GM19043 (cell line): ENCODE measurements around the gene PIP5K1C.

Experiments used
- ATAC-seq: cut with Tn5 transposase; IDR thresholded peaks from one replicate; pipeline ENCODE4 v1.9.1; 2021; ENCODE audit warnings: low read depth; ENCODE audit not compliant: unreplicated experiment

PIP5K1C gene

DNA sequence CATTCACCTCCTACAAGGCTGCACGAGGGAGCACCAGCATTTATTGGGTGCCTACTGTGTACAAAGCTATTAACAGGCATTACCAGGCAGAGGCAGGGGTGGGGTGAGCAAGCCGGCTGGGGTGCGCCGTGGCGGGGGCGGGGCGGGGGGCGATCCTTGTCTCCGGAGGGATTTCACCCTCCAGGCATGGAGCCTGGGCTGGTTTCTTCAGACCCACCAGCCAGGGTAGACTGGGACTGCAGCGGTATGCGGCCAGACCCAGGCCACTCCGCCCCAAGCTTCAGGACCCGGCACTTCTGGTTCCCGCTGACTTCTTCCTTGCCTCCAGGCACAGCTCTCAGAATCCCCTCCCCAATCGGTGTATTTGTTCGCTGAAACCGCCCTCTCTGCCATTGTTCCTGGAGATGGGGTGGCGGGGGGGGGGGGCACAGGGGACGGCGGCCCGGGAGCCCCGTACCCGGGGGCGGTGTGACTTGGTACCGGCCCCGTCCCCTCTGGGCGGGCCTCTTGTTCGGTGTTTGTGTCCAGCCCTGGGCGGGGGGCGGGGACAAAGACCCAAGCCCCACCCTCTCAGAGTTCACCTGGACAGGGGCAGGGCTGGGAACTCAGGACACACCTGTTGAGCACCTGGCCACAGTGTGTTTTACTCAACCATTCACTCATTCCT lies 22.3 kb upstream of the PIP5K1C start:
- ATAC-seq, result no peak

DNA sequence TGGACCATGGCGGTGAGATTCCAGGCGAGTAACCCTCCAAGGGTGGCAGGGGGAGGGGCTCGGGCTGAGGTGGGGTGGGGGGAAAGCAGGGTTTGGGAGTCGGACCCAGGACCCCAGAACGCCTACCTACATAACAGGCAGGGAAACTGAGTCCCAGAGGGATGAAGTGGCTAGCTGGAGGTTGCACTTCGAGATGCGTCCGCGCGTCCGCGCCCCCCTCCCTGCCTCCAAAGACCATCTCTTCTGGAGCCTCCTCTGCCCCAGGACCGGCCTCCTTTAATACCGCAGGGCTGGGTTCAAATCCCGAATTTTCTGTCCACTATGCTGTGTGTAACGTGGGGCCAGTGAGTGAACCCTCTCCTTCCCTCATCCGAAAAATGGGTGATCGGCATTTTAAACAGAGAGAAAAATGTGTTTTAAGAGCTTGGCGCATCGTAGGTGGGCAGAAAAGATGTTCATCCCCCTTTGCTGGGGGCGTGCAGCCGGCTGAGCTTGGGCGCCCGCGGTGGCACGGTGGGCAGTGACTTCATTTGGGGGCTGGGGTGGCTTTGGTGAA lies 21.7 kb upstream of the PIP5K1C start:
- ATAC-seq, result no peak

DNA sequence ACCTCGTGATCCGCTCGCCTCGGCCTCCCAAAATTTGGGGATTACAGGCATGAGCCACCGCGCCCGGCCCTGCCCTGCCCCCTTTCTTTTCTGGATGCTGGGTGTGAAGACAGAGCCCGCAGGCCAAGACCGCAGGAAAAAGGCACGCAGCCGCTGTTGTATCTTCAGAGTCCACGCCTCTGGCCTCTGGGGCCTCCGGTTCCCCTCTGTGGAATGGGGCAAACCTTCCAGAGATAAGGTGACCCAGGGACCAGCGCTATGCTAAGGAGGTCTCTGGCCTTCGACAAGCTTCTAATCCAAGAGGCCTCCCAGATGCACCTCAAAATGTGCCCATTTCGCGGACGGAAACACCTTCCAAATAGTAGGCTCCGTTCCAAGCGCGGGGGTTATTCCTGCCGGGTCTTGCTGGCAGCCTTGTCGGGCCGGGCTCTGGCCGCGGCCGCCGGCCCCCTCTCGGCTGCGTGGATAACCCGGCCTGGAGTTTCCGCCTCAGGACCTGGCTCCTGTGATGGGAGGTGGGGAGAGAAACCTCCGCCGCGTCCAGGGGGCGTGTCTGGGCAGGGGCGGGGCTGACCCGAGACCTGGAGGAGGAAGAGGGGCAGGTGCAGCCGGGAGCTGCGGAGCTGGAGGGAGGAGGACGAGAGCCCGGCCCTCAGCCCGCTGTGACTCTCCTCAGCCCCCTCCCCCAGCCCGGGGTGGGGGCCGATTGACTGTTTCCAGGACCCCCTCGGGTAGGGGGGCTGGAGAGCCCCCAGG lies 21.0 kb upstream of the PIP5K1C start:
- ATAC-seq, result no peak

DNA sequence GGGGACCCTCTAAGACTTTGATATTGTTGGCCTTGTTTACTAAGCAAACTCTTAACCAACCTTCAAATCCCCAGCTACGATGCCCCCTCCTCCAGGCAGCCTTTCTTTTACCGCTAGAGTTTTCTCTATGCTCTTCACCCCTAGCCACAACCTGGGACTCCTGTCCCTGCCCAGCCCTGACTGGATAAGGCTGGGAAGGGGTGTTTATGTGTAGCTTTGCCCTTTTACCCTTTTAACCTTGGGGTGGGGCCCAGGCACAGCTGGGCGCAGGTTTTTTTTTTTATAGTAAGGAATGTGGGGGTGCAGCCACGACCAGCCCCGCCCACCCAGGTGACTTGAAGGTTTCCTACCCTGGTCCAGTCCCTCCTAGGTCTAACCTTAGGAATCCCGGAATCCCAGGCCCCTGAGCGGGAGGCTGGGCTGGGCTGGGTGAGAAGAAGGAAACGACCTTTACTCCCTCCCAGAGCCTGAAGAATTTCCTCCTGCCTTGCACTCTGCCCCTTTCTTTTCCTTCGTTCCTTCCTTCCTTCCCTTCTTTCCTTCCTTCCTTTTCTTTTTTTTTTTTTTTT lies 20.2 kb upstream of the PIP5K1C start:
- ATAC-seq, result no peak

DNA sequence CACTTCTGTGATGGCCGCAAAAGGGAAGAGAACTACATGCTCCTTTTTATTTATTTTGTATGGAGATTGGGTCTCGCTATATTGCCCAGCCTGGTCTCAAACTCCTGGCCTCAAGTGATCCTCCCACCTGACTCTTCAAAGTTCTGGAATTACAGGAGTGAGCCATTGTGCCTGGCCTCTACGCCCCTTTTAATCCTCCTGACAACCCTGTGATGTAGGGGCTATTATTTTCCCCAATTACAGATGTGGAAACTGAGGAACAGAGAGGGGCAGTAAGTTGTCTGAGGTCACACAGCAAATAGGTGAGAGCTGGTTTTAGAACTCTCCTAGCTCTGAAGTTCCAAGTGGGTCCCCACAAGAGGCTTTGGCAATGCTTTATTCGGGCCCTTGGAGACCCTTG lies 19.6 kb upstream of the PIP5K1C start:
- ATAC-seq, result no peak

DNA sequence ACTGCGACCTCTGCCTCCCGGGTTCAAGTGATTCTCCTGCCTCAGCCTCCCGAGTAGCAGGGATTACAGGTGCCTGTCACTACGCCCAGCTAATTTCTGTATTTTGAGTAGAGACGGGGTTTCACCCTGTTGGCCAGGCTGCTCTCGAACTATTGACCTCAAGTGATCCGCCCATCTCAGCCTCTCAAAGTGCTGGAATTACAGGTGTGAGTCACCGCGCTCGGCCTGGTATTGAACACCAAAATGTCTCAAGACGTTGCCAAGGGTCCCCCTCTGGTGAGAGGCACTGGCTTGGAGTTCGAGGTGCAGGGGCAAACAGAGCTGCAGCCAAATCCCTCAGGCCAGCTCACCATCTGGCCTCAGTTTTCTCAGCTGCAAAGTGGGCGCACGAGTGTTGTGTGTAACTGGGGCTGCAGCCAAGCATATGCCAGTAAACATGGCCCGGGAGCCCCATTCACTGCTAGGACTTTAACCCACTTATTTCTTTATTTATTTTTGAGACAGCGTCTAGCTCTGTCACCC lies 15.9 kb upstream of the PIP5K1C start:
- ATAC-seq, result no peak

DNA sequence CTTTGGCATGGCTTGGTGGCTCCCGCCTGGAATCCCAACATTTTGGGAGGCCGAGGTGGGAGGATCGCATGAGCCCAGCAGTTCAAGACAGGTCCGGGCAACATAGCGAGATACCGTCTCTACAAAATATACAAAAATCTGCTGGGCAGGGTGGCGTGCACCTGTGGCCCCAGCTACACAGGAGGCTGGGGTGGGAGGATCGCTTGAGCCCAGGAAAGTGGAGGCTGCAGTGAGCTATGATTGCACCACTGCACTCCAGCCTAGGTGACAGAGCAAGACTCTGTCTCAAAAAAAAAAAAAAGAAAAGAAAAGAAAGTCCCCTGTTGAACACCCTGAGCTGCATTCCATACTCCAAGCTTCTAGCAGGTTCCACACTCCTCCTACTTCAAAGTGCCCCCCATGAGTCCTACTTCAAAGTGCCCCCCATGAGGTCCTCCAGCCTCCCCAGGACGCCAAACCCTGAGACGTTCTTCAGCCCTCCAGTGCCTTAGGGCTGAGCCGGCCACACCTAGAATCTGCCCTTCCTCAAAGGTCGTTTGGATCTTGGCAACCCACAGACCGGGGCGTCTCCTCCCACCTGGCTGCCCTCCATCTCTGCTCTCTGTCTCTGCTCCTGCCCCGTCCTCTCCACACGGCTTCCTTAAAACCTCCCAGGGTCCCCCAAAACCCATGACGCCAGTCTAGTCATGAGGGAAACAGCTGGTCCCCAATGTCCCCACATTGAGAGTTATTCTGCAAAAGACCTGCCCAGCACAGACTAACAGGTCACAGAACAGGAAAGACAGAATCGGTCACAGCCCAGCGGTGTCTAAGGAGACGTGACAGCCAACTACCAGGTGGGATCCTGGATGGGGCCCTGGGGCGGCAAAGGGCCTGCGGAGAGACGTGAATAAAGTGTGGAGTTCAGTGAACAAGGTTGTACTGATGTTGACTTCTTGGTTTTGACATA lies 12.7 kb upstream of the PIP5K1C start:
- ATAC-seq, result no peak

DNA sequence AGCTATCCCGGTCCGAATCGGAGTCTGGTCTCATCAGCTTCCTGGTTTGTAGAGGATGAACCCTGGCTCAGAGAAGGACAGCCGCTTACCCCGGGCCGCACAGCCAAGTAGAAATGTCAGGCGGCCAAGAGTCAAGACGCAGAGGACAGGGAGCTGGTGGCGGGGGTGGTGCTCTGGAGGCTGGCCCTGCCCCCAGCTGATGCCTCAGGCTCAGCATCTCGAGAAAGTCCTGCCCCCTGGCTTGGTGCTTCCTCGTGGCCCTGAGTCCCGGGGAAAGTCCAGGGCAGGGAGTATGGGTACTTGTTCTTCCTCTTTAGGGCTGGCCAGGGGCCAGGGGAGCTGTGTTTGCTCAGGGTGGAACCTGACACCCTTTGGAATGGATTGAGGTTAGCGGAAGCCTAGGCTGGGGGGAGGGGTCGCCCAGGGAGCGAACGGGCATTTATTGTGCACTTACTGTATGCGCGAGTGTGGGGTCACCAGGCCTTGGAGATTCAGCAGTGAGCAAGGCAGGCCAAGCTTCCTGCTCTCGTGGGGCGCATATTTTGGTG lies 10.1 kb upstream of the PIP5K1C start:
- ATAC-seq, result no peak

DNA sequence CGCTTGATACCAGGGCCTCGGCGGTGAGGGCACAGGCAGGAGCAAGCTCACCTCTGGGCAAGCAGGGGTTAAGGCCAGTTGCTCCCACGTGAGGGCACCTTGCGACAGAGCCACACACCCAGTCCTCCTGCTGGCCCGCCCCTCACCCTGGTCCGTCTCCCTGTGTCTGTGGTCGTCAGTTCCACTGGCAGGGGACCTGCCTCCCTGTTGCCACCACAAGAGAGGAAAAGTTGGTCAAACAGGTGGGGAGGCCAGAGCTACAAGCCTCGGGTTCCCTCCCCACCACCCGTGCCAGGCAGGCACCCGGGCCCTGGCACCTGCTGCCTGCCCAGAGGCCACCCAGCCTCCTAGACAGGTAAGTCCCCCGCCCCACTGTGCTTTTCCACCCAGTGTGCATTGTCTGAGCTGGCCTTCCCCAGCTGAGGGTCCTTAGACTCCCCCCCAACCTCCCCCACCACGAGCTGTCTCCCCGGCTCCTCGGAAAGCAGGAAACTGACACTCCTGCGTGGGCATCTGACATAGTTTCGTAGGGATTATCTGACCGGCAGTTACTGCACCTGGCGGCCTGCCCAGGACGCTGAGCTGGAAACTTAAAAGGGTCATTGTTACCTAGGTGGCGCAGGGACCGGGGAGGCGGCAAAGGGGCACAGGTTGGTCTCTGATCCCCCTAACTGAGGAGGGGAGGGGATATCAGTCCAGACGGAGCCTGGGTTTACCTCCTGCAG lies 8.1 kb upstream of the PIP5K1C start, which contains the start of gene TJP3:
TSS of gene TJP3 (plus strand) at position 178 of the 725 bp plus-strand sequence. CDS start 20,049 bp downstream, outside the sequence.
- ATAC-seq, result no peak

DNA sequence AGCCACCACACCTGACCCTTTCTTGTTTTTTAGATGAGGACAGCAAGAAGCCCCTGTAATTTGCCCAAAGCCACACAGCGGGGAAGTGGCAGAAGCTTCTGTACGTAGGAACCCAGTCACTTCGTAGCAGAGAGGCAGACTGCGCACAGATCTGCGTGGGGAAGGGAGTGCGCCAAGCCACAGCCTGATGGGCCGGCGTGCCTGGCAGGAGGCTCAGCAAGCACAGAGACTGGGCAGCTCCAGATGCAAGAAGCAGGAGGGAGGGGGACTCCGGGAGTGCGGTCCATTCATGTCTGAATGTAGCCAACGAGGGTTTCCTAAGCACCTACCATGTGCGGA lies 7.6 kb upstream of the PIP5K1C start:
- ATAC-seq, result no peak

DNA sequence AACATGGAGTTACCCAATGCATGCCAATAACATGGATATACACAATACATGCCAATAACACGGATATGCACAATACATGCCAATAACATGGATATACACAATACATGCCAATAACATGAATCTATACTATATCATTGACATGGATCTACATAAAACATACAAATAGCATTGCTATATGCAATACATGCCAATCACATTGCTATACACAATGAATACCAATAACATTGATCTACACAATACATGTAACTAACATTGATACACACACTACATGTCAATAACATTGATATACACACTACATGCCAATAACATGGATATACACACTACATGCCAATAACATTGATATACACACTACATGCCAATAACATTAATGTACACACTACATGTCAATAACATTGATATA lies 932 bp upstream of the PIP5K1C start:
- no peak for ATAC-seq

DNA sequence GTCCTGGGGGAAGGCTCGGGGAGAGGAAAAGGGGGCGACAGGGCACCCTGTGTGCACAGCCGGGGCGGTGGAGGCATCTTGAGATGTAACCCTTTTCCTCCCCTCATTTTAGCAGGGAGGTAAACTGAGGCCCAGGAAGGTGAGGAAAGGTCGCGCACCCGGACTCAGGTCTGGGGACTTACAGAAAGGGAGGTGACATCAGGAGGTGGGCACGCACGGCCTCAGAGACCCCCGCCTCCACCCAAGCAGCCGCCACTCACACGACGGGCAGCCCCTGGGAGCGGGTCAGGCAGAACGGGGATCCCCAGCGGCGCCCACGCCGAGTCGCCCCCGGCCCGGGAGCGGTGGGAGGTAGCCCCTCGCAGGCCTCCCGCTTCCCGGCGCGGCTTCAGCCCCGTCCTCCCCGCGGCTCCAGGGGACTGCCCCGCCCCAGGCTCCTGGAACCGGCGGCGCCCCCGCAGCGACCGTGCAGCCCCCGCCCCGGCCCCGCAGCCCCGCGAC lies 477 bp downstream of the PIP5K1C start:
- no peak for ATAC-seq

DNA sequence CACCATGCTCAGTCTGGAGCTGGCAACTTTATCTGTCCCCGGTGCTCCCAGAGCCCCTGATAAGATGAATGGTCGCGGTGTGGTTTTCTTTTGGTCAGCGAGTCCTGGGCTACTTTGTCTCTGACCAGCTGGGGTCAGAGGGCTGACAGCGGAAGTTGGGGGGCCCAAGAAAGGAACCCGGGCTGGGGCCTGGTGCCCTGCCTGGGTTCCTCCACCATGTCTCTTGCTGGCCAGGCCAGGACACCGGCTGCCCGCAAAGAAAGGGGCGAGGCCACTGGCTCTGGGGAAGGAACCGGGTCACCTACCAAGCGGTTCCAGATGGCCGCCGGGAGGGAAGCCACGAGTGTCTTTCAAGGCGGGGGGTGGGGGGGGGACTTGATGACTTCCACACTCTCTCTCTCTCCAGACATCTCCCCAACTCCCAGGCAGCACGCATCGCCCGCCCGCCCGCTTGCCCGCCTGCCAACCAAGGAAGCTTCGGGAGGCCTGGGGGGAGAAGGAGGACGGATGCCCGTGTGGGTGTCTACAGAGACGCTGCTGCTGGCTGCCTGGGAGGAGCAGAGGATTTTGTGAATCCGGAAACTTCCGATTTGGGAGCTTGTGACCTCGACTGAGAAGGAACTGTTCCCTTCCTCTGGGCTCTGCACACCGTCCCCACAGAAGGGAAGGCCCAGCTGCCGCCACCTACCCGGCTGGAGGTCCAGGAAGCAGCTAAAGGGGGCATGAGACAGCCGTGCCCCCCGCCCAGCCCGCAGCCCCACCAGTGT lies 1.1 kb downstream of the PIP5K1C start:
- ATAC-seq, result no peak

DNA sequence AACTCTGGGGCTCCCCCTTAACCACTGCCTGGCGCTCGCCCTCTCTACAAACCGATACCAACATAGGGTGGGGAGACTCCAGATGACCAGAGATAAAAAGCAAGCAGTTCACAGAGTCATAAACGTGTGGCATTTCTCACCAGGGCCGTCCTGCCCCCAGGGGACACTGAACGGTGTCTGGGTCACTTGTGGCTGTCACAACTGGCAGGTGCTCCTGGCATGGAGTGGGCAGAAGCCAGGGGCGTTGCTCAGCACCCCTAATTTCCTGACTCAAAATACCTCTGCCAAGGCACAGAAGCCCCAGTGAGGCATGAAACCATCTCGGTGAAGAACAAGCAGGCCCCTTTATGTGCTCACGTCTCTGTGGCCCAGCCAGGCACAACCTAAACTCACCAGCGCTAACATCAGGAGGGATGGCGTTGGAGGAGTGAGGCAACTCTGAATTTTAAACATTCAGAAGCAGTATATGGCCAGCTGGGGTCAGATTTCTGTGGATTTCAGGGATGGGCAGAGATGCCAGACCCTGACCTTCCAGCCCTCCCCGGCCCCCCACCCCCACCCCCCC lies 1.8 kb downstream of the PIP5K1C start:
- ATAC-seq, result no peak

DNA sequence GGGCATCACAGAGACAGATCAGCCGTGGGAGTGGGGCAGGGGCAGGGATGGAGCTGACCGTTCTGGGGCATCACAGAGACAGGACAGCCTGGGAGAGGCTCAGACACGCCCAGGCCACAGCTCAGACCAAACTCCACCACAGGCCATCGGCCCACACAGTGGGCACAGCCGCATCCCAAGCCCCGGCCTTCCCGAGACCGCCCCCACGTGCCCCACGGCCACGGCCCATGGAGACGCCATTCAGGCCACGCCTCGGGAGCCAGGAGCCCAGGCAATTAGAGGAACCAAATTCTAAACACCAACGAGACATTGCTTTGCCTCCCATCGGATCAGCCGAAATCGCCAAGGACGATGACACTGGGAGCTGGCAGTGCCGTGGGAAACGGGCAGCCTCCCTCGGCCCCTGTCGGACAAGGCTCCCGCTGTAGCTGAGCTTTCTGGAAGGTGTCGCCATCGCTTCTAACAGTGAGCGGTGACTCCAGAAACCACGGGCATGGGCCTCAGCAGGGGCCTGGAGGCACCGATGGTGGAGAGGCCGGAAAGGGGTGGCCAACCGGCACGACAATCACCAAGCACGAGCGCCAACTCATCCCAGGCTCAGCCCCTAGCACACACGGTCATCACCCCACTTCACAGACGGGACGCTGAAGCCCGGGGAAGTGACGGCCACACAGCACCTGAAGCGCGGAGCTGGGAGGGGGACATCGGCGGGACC lies 2.4 kb downstream of the PIP5K1C start:
- no peak for ATAC-seq

DNA sequence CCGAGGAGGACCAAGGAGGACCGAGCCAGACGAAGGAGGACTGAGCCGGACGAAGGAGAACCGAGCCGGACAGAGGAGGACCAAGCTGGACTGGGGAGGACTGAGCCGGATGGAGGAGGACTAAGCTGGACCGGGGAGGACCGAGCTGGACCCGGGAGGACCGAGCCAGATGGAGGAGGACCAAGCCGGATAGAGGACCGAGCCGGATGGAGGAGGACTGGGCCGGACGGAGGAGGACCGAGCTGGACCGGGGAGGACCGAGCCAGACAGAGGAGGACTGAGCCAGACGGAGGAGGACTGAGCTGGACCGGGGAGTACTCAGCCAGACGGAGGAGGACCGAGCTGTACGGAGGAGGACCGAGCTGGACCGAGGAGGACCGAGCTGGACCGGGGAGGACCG lies 3.2 kb downstream of the PIP5K1C start:
- ATAC-seq, result no peak

DNA sequence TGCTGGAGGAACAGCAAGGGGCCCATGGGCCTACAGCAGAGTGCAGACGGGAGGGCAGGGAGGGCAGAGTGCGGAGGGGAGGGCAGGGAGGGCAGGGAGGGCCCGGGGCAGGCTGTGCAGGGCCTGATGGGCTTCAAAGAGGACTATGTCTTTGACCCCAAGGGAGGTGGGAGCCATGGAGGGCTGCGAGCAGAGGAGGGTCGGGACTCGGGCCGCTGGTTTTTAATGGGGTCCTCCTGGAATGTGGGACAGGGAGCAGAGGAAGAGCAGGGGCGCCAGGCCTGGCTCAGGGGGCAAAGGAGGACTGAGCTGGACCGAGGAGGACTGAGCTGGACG lies 3.6 kb downstream of the PIP5K1C start:
- ATAC-seq, result no peak
